Hepatocyte (in vitro differentiated cells): ENCODE results near the gene COL5A1. TPM values are rescaled to one million over a fixed set of nuclear protein-coding genes. Genes with fewer than 3 reads are reported as not detected.

Experiments used
- DNase-seq: peaks from one replicate; pipeline ENCODE4 v3.0.0-alpha.2; 2016; ENCODE audit warnings: low spot score
- H2AFZ ChIP-seq: fragments of 200-600 bp; sonication (generic); 2 replicates; pipeline ENCODE4 v1.6.0; 2016; ENCODE audit warnings: antibody characterized with exemption, mild to moderate bottlenecking
- H3K27ac ChIP-seq: fragments of 200-600 bp; sonication (generic); 2 replicates; pipeline ENCODE4 v1.5.1; 2016; ENCODE audit warnings: mild to moderate bottlenecking
- H3K27me3 ChIP-seq: fragments of 200-600 bp; sonication (generic); 2 replicates; pipeline ENCODE4 v1.6.1; 2016
- H3K36me3 ChIP-seq: fragments of 200-600 bp; sonication (generic); replicated peaks from 2 replicates; pipeline ENCODE4 v1.5.1; 2016; ENCODE audit warnings: low read depth; ENCODE audit not compliant: insufficient read depth
- H3K4me1 ChIP-seq: fragments of 200-600 bp; sonication (generic); 2 replicates; pipeline ENCODE4 v1.5.1; 2016; ENCODE audit warnings: mild to moderate bottlenecking, moderate library complexity; ENCODE audit not compliant: insufficient read depth
- H3K4me2 ChIP-seq: fragments of 200-600 bp; sonication (generic); 2 replicates; pipeline ENCODE4 v1.6.0; 2016
- H3K4me3 ChIP-seq: fragments of 200-600 bp; sonication (generic); 2 replicates; pipeline ENCODE4 v1.5.1; 2016; ENCODE audit warnings: mild to moderate bottlenecking
- H3K79me2 ChIP-seq: fragments of 200-600 bp; sonication (generic); 2 replicates; pipeline ENCODE4 v1.6.0; 2017; ENCODE audit warnings: mild to moderate bottlenecking
- H3K9me2 ChIP-seq: fragments of 200-600 bp; sonication (generic); replicated peaks from 2 replicates; pipeline ENCODE4 v1.6.0; 2017; ENCODE audit warnings: mild to moderate bottlenecking; ENCODE audit not compliant: insufficient read depth
- H3K9me3 ChIP-seq: fragments of 200-600 bp; sonication (generic); 2 replicates; pipeline ENCODE4 v1.5.1; 2016; ENCODE audit warnings: low read depth, mild to moderate bottlenecking
- H4K20me1 ChIP-seq: fragments of 200-600 bp; sonication (generic); 2 replicates; pipeline ENCODE4 v1.6.0; 2016; ENCODE audit warnings: mild to moderate bottlenecking; ENCODE audit not compliant: insufficient read depth, poor library complexity, severe bottlenecking
- EZH2 ChIP-seq: fragments of 200-600 bp; sonication (generic); IDR thresholded peaks from 2 replicates; pipeline ENCODE4 v1.6.1; 2016; ENCODE audit warnings: antibody characterized with exemption, mild to moderate bottlenecking, borderline replicate concordance
- EZH2phosphoT487 ChIP-seq: fragments of 200-600 bp; sonication (generic); IDR thresholded peaks from one replicate; pipeline ENCODE4 v1.6.1; 2018; ENCODE audit warnings: antibody characterized with exemption, mild to moderate bottlenecking, low read depth, moderate library complexity; ENCODE audit not compliant: unreplicated experiment, severe bottlenecking
- WGBS: methylation state at CpG from one replicate; pipeline ENCODE4 v1.1.6; 2016; ENCODE audit warnings: low lambda C conversion rate; ENCODE audit errors: missing lambda C conversion rate; 5-methylcytosine and 5-hydroxymethylcytosine counted together
- polyA plus RNA-seq: library from polyadenylated mRNA; unstranded; fragments of >200 nt; fragmentation: Nextera tagmentation; extraction: Ambion mirVana; gene quantifications from 2 replicates; pipeline ENCODE4 v1.2.1, GENCODE V29; 2016
- total RNA-seq: library from RNA; depleted of rRNA; stranded (reverse); fragments of >200 nt; gene quantifications from 2 replicates; pipeline ENCODE4 v1.2.3, GENCODE V29; 2014
- TF ChIP-seq, protein P1 (sequence below): fragments of 200-600 bp; sonication (generic); IDR thresholded peaks from 2 replicates; pipeline ENCODE4 v1.5.1; 2016; ENCODE audit warnings: antibody characterized with exemption, mild to moderate bottlenecking; ENCODE audit not compliant: poor library complexity

The COL5A1 gene
- total and polyA plus RNA-seq, 2 experiments from 2014 or later = 342 to 347 TPM

DNA sequence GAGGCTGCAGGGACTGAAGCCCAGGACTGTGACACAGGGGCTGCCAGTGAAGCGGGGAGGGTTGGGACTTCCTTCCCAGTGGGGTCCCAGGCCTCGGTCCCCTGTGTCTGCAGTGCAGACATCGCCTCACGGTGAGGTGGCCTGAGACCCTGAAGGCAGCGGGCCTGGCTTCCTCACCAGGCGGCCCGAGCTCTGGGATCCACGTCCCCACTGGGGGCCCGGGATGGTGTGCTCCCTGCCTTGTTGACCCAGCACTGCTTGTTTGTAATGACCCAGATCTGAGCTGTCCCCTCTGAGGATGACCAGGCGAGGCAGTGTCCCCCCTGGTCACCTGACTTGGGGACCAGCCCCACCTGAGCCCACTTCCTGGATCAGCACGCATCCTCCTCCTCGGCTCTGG is 53.1 kb downstream of the COL5A1 start:
- 95% methylated on average over 12 of the region's 12 CpGs for WGBS
- Histone ChIP-seq H3K4me1 (no peaks in the 10 kb centered on the region), H3K79me2 (peaks cover 78% of the 10 kb centered on the region), H3K9me3 (no peaks in the 10 kb centered on the region), H3K4me2 (no peak overlapping the region), H3K4me3 (no peak overlapping the region), H3K27me3 (no peaks in the 10 kb centered on the region), H3K27ac (no peak overlapping the region), H4K20me1 (peaks cover 89% of the 10 kb centered on the region), H3K36me3 (no peaks in the 10 kb centered on the region), H3K9me2 (no peaks in the 10 kb centered on the region), H2AFZ (no peak overlapping the region)
- TF ChIP-seq, protein P1, sequence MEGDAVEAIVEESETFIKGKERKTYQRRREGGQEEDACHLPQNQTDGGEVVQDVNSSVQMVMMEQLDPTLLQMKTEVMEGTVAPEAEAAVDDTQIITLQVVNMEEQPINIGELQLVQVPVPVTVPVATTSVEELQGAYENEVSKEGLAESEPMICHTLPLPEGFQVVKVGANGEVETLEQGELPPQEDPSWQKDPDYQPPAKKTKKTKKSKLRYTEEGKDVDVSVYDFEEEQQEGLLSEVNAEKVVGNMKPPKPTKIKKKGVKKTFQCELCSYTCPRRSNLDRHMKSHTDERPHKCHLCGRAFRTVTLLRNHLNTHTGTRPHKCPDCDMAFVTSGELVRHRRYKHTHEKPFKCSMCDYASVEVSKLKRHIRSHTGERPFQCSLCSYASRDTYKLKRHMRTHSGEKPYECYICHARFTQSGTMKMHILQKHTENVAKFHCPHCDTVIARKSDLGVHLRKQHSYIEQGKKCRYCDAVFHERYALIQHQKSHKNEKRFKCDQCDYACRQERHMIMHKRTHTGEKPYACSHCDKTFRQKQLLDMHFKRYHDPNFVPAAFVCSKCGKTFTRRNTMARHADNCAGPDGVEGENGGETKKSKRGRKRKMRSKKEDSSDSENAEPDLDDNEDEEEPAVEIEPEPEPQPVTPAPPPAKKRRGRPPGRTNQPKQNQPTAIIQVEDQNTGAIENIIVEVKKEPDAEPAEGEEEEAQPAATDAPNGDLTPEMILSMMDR = no peak
- TF ChIP-seq EZH2phosphoT487 = no peak
- no peak for DNase-seq

DNA sequence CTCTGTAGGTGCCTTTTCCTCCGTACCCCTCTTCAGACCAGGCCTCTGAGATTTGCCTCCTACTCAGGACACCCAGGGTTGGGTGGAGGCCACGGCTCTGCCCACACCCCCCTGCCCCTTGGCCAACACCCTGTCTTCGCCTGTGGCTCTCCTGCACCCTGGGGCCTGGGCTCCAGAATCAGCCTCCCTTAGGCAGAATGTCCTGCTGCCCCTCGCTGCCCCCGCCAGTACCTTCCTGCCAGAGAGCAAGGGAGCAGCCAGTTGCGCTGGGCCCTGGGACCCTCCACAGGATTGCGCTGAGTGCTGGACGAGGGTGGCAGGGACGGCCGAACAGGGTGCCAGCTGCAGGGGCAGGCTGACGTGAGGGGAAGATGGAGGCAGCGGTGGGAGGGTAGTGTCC is 53.5 kb downstream of the COL5A1 start:
- Histone ChIP-seq H3K4me1 (no peaks in the 10 kb centered on the region), H2AFZ (no peak overlapping the region), H4K20me1 (peaks cover 89% of the 10 kb centered on the region), H3K36me3 (no peaks in the 10 kb centered on the region), H3K9me3 (no peaks in the 10 kb centered on the region), H3K9me2 (no peaks in the 10 kb centered on the region), H3K4me2 (no peak overlapping the region), H3K4me3 (no peak overlapping the region), H3K27me3 (no peaks in the 10 kb centered on the region), H3K79me2 (peaks cover 77% of the 10 kb centered on the region), H3K27ac (no peak overlapping the region)
- no peak for DNase-seq
- TF ChIP-seq, protein P1 = no peak
- TF ChIP-seq EZH2 (no peak), EZH2phosphoT487 (no peak)
- WGBS = 98% methylated on average over 12 of the region's 12 CpGs

DNA sequence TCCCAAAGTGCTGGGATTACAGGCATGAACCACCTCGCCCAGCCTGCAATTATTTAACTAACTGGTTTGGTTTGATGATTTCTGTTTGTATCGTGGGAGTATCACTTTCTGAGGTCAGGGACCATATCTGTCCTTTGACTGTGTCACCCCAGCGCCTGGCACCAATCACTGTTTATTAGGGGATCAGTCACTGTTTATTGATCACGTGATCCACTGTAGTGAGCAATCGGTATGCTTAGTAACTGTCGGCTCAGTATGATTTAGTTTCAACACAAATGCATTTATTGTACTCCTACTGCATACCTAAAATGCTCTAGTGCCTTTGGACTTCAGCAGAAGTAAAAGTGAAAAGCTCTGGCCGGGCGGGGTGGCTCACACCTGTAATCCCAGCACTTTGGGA is 54.8 kb downstream of the COL5A1 start:
- TF ChIP-seq EZH2 (no peak), EZH2phosphoT487 (no peak)
- TF ChIP-seq, protein P1 = no peak
- Histone ChIP-seq H3K4me1 (no peaks in the 10 kb centered on the region), H4K20me1 (peaks cover 77% of the 10 kb centered on the region), H3K27me3 (no peaks in the 10 kb centered on the region), H3K9me3 (no peaks in the 10 kb centered on the region), H3K9me2 (no peaks in the 10 kb centered on the region), H3K27ac (no peak overlapping the region), H3K4me2 (no peak overlapping the region), H3K36me3 (no peaks in the 10 kb centered on the region), H3K79me2 (peaks cover 77% of the 10 kb centered on the region), H3K4me3 (no peak overlapping the region), H2AFZ (no peak overlapping the region)
- no peak for DNase-seq
- 89% methylated on average over 8 of the region's 8 CpGs for WGBS

DNA sequence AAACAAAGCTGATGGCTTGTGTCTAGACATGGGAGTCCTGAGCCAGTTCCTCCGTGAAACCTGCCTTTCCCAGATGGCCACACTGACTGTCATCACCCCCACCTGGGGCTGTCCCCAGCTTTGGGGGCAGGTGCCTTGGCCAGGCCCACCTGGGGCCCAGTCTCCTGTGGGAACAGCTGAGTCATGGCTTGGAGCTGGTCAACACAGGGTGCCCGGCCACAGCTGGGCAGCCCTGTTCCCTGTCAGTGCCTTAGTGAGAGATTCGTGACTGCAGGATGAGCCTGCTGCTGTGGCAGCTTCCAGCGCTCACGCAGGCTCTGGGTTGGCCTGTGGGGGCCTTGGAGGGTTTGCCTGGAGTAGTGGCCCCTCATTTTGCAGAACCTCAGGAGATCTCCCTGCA is 56.5 kb downstream of the COL5A1 start:
- no peak for TF ChIP-seq EZH2
- TF ChIP-seq, protein P1 = no peak
- TF ChIP-seq EZH2phosphoT487 = no peak
- H3K27ac ChIP-seq = no peak overlapping the region
- no peak overlapping the region for H3K4me2 ChIP-seq
- no peaks in the 10 kb centered on the region for H3K9me2 ChIP-seq
- H3K36me3 ChIP-seq = no peaks in the 10 kb centered on the region
- H3K9me3 ChIP-seq = no peaks in the 10 kb centered on the region
- peaks cover 68% of the 10 kb centered on the region for H4K20me1 ChIP-seq
- H3K27me3 ChIP-seq = no peaks in the 10 kb centered on the region
- no peak overlapping the region for H3K4me3 ChIP-seq
- DNase-seq = no peak
- H3K4me1 ChIP-seq = peaks cover 9% of the 10 kb centered on the region
- no peak overlapping the region for H2AFZ ChIP-seq
- H3K79me2 ChIP-seq = peaks cover 70% of the 10 kb centered on the region
- 78% methylated on average over 5 of the region's 5 CpGs for WGBS
